HepG2 (cell line): Measurements from ENCODE around the gene HSDL2. TPM values are rescaled to one million over a fixed set of nuclear protein-coding genes. Genes with fewer than 3 reads are reported as not detected.
A peak's percentile ranks its signal among the peaks of the same experiment; 100 is the strongest.

Experiments used
- ARID3A ChIP-seq: IDR thresholded peaks from 2 replicates; pipeline ENCODE4 v1.6.1; 2012; ENCODE audit warnings: low read depth, low read length, improper control_type of control experiment
- CCAR2 ChIP-seq: fragments of 200-400 bp; formaldehyde crosslinking; optimal IDR thresholded peaks from 2 replicates; pipeline ENCODE3; 2018; ENCODE audit warnings: low read depth, mild to moderate bottlenecking, low read length, moderate library complexity
- CSRNP2 ChIP-seq: sonication (generic); formaldehyde crosslinking; conservative IDR thresholded peaks from 2 replicates; pipeline ENCODE4 v1.8.0; 2022; ENCODE audit warnings: low read depth, missing genetic modification reagents
- FOXK2 ChIP-seq: fragments of 450-650 bp; IDR thresholded peaks from 2 replicates; pipeline ENCODE4 v1.6.1; 2016
- GPBP1L1 ChIP-seq: sonication (generic); formaldehyde crosslinking; IDR thresholded peaks from 2 replicates; pipeline ENCODE4 v1.5.0; 2020; ENCODE audit warnings: mild to moderate bottlenecking, missing genetic modification reagents
- HNRNPK ChIP-seq: fragments of 200-400 bp; formaldehyde crosslinking; IDR thresholded peaks from 2 replicates; pipeline ENCODE4 v1.6.1; 2018; ENCODE audit warnings: low read length, low read depth, moderate library complexity, mild to moderate bottlenecking; ENCODE audit not compliant: poor library complexity, severe bottlenecking
- IRX3 ChIP-seq: sonication (generic); formaldehyde crosslinking; IDR thresholded peaks from 2 replicates; pipeline ENCODE4 v1.8.1; 2023; ENCODE audit warnings: mild to moderate bottlenecking, low read depth, missing genetic modification reagents, borderline replicate concordance
- MTF2 ChIP-seq: sonication (generic); formaldehyde crosslinking; IDR thresholded peaks from 2 replicates; pipeline ENCODE4 v1.5.0; 2020; ENCODE audit warnings: missing genetic modification reagents, borderline replicate concordance
- NR3C1 ChIP-seq: sonication (generic); formaldehyde crosslinking; IDR thresholded peaks from 2 replicates; pipeline ENCODE4 v1.4.0; 2020; ENCODE audit warnings: missing genetic modification reagents
- PCBP1 ChIP-seq: fragments of 200-400 bp; formaldehyde crosslinking; IDR thresholded peaks from 2 replicates; pipeline ENCODE4 v1.6.1; 2017; ENCODE audit warnings: mild to moderate bottlenecking, low read depth, low read length, borderline replicate concordance
- PHB2 ChIP-seq: fragments of 450-650 bp; IDR thresholded peaks from 2 replicates; pipeline ENCODE4 v1.6.1; 2018; ENCODE audit not compliant: partially characterized antibody
- PHF5A ChIP-seq: IDR thresholded peaks from one replicate; pipeline ENCODE4 v1.6.1; 2018; ENCODE audit warnings: low read depth, missing genetic modification reagents; ENCODE audit not compliant: unreplicated experiment
- PPARG ChIP-seq: conservative IDR thresholded peaks from 2 replicates; pipeline ENCODE4 v1.6.1; 2016; ENCODE audit warnings: missing biosample characterization, missing genetic modification reagents
- RBM22 ChIP-seq: fragments of 200-400 bp; formaldehyde crosslinking; optimal IDR thresholded peaks from 2 replicates; pipeline ENCODE3; 2017; ENCODE audit warnings: mild to moderate bottlenecking, low read length, moderate library complexity
- RFX3 ChIP-seq: IDR thresholded peaks from 2 replicates; pipeline ENCODE4 v1.6.1; 2016; ENCODE audit warnings: missing biosample characterization, missing genetic modification reagents
- RXRA ChIP-seq: sonication (generic); formaldehyde crosslinking; IDR thresholded peaks from 2 replicates; pipeline ENCODE4 v1.5.1; 2020; ENCODE audit warnings: missing genetic modification reagents
- SUZ12 ChIP-seq: fragments of 150-350 bp; IDR thresholded peaks from 2 replicates; pipeline ENCODE4 v1.6.1; 2014; ENCODE audit warnings: low read depth, low read length
- TCF7 ChIP-seq: sonication (generic); IDR thresholded peaks from 2 replicates; pipeline ENCODE4 v1.6.1; 2016; ENCODE audit warnings: antibody characterized with exemption, low read depth
- ZNF180 ChIP-seq: sonication (generic); formaldehyde crosslinking; IDR thresholded peaks from 2 replicates; pipeline ENCODE4 v1.4.0; 2020; ENCODE audit warnings: low read depth, missing genetic modification reagents, borderline replicate concordance
- ZNF224 ChIP-seq: sonication (generic); formaldehyde crosslinking; IDR thresholded peaks from 2 replicates; pipeline ENCODE4 v1.5.0; 2020; ENCODE audit warnings: mild to moderate bottlenecking, missing genetic modification reagents
- ZNF557 ChIP-seq: sonication (generic); formaldehyde crosslinking; IDR thresholded peaks from 2 replicates; pipeline ENCODE4 v1.4.0; 2020; ENCODE audit warnings: missing genetic modification reagents
- ZNF577 ChIP-seq: sonication (generic); formaldehyde crosslinking; IDR thresholded peaks from 2 replicates; pipeline ENCODE4 v1.4.0; 2020; ENCODE audit warnings: mild to moderate bottlenecking, low read depth, missing genetic modification reagents, borderline replicate concordance
- ZNF589 ChIP-seq: sonication (generic); formaldehyde crosslinking; conservative IDR thresholded peaks from 2 replicates; pipeline ENCODE4 v1.8.0; 2022; ENCODE audit warnings: mild to moderate bottlenecking, moderate library complexity, missing genetic modification reagents
- ZNF768 ChIP-seq: sonication (generic); formaldehyde crosslinking; IDR thresholded peaks from 2 replicates; pipeline ENCODE4 v1.4.0; 2020; ENCODE audit warnings: missing genetic modification reagents
- ZNF792 ChIP-seq: IDR thresholded peaks from 2 replicates; pipeline ENCODE4 v1.6.1; 2016
- polyA plus RNA-seq, 8 experiments: library from polyadenylated mRNA; depleted of rRNA in 3 of 8; stranded (reverse) in 7 of 8; unstranded in 1 of 8; fragments of >200 nt; fragmentation: Illumina TruSeq in 4 of 8; extraction: Trizol in 4 of 8; gene quantifications; 2 replicates each; pipeline versions ENCODE4 v1.2.1 to v1.2.3, GENCODE V29; 2011 to 2016; ENCODE audit warnings: low read depth in 4 of 8, missing spikeins in 1 of 8, mixed read lengths in 1 of 8; ENCODE audit not compliant: insufficient read depth in 1 of 8
- total RNA-seq, 5 experiments: library from RNA; depleted of rRNA; stranded (reverse); fragments of >200 nt; fragmentation: Illumina TruSeq; extraction: Trizol; gene quantifications; 2 replicates each; pipeline ENCODE4 v1.2.3, GENCODE V29; 2016; ENCODE audit warnings: low read depth in 1 of 5

Gene HSDL2
- total and polyA plus RNA-seq, 2 of the 13 experiments (the other 11 are each of a cell fraction or from before 2014, with no cell fraction given): 55.3 to 80.2 TPM

- TF ChIP-seq CSRNP2 (CRISPR knock-in tag) (no peak), TCF7 (no peak), FOXK2 (0 out of 2 replicates have a peak, but pooled peaks have one; percentile 30), IRX3 (no peak), PHF5A (CRISPR knock-in tag) (no peak), ZNF768 (CRISPR knock-in tag) (peak; percentile 39; the same call in 1 of the 2 replicates), RBM22 (no peak), NR3C1 (CRISPR knock-in tag) (no peak), ZNF180 (CRISPR knock-in tag) (no peak), PCBP1 (no peak), PPARG (CRISPR knock-in tag) (peak; percentile 38; the same call in 1 of the 2 replicates), ZNF577 (CRISPR knock-in tag) (no peak), GPBP1L1 (CRISPR knock-in tag) (no peak), ARID3A (no peak), SUZ12 (no peak), ZNF589 (CRISPR knock-in tag) (peak; percentile 80), RXRA (CRISPR knock-in tag) (peak; percentile 43; the same call in 1 of the 2 replicates), RFX3 (CRISPR knock-in tag) (no peak), ZNF224 (CRISPR knock-in tag) (0 out of 2 replicates have a peak, but pooled peaks have one; percentile 30), PHB2 (no peak), ZNF792 (CRISPR knock-in tag) (no peak), MTF2 (no peak), HNRNPK (no peak), CCAR2 (no peak), ZNF557 (CRISPR knock-in tag) (no peak)
These were observed 46.8 kb upstream of the HSDL2 start, which contains the start of gene PTBP3 (continued) for GRCh38 chr9:112332977-112333638.
